GM23338 (cell line): ENCODE data around the gene BRCA1.
"Not testable (repeated sequence)": the region's sequence is repeated elsewhere in the genome, so short reads cannot be mapped to it uniquely, and the experiment has no call there.

ENCODE experiments used
- CTCF ChIP-seq, 2 experiments: fragments of 200-600 bp in 1 of 2; sonication (generic) in 1 of 2; conservative IDR thresholded peaks; 2 replicates each; pipeline versions ENCODE4 v1.5.1 to v1.6.1; 2016 to 2017; ENCODE audit warnings: antibody characterized with exemption in 2 of 2, low read depth in 2 of 2, mild to moderate bottlenecking in 2 of 2, moderate library complexity in 1 of 2
- EZH2 ChIP-seq: fragments of 200-600 bp; sonication (generic); IDR thresholded peaks from one replicate; pipeline ENCODE4 v1.8.0; 2017; ENCODE audit warnings: antibody characterized with exemption, mild to moderate bottlenecking, low read depth; ENCODE audit not compliant: unreplicated experiment

GRCh38 chr17:43165971-43166370 lies 40.8 kb upstream of the BRCA1 start:
- not testable (repeated sequence) for TF ChIP-seq EZH2; CTCF (conservative IDR thresholded peaks at IDR 0.05; ENCODE audit: low read depth in 2 of 2)
